ENCODE data around the gene AGAP2.

DNA sequence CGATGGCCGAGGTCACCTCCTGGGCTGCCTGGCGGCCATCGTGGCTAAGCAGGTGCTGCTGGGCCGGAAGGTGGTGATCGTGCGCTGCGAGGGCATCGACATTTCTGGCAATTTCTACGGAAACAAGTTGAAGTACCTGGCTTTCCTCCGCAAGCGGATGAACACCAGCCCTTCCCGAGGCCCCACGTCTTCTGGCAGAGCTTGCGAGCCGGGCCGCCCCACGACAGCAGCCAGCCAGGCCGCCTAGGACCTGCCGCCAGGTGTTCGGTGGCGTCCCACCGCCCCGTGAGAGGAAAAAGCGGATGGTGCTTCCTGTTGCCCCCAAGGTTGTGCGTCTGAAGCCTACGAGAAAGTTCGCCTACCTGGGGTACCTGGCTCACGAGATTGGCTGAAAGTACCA lies 63.9 kb downstream of the AGAP2 start:
- TF ChIP-seq, protein P1, sequence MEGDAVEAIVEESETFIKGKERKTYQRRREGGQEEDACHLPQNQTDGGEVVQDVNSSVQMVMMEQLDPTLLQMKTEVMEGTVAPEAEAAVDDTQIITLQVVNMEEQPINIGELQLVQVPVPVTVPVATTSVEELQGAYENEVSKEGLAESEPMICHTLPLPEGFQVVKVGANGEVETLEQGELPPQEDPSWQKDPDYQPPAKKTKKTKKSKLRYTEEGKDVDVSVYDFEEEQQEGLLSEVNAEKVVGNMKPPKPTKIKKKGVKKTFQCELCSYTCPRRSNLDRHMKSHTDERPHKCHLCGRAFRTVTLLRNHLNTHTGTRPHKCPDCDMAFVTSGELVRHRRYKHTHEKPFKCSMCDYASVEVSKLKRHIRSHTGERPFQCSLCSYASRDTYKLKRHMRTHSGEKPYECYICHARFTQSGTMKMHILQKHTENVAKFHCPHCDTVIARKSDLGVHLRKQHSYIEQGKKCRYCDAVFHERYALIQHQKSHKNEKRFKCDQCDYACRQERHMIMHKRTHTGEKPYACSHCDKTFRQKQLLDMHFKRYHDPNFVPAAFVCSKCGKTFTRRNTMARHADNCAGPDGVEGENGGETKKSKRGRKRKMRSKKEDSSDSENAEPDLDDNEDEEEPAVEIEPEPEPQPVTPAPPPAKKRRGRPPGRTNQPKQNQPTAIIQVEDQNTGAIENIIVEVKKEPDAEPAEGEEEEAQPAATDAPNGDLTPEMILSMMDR (conservative IDR thresholded peaks at IDR 0.05) = no peak
- TF ChIP-seq ZFX (IDR thresholded peaks at IDR 0.05) = no peak
